NCI-H748 treated with DMSO at 0.1 percent for 48 hours (cell line): Measurements from ENCODE around the gene LY6G6D.

Experiments
- DNase-seq: peaks from one replicate; lab custom pipeline; 2025; lab: John Stamatoyannopoulos, UW

Gene LY6G6D

DNA sequence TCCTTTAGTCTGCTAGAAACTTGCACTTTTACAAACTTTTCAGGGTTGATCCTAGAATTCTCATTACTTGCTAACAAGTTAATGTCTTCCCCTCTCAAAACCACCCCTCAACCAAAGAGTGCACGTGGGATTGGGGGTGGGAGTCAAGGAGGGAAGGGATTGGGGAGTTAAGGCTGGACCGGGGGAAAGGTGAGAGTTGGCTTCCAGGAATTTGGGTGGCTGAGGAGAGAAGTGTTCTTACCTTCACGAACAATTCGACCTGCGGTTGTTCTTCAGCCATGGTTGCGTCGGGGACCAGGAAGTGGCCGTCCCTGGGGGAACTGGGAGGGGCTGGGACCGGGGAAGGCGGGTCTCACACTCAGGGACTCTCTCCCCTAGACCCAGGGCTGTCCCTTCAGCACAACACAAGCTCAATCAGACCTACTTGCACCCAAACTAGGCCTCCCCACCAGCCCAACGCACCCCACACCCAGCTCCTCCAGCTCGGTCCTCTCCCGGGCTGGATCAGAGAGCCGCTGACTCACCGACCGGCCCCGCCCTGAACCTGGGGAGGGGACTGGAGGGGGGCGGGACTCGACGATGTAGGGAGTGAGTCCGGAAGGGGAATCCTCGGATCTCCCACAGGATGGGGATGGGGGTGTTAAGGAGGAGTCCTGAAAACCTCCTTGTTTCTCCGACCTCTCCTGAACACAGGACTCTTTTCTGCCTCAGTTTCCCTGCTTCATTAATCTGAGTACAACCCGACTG is 21.0 kb downstream of the LY6G6D start, which contains the start of gene CLIC1:
CLIC1 (minus strand) TSS at position 510 of the 747 bp plus-strand sequence; CDS start at position 280, 230 bp downstream.
- DNase-seq, result peak; percentile 81

- no peak for DNase-seq
Observed at GRCh38 chr6:31736768-31737314, 21.7 kb downstream of the LY6G6D start.

GRCh38 chr6:31737315-31737990 is 22.3 kb downstream of the LY6G6D start:
- DNase-seq, result peak; percentile 54

DNA sequence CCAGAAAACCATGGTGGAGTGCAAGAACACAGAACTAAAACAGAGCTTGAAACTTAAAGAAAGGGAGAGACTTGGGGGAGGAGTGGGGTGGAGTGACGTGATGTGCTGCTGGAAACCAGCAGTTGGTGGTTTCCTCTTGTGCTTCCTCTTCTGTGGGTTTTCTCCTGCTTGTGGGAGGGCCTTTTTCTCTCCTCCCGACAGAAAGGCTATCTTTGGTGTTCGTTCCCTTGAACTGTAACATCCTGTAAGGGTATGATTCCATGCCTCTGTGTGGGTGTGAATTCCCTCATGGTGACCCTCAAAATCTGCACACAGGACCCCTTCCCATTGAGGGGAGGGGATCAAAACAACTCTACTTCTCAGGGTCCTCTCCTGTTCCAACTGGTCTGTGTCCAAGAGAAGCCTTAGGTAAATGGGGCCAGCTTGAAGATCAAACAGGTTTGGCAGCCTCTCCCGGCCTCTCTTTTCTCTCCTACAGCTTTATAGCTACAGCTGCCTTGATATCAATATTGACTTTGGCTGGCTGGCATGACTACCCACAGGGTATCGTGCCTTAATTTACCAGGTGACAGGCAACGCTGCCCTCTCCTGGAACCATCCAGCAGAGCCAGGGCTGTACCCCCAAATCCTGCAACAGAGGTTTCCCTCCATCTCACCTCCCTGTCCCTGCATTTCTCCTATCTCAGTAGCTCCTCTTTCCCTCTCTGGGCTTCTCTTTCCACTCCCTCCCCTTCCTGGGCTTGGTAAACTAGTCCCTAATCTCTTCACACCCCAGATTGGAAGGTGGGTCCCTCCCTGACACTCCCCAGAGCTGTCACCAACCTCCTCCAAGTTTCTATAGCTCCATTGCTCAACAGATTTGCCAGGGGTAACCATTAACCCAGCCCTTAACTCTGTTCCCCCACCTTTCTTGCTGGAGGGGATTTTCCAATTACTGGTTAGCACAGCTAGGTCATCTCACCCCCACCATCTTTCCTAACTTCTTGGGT is 23.1 kb downstream of the LY6G6D start:
- DNase-seq, result peak; percentile 89

DNA sequence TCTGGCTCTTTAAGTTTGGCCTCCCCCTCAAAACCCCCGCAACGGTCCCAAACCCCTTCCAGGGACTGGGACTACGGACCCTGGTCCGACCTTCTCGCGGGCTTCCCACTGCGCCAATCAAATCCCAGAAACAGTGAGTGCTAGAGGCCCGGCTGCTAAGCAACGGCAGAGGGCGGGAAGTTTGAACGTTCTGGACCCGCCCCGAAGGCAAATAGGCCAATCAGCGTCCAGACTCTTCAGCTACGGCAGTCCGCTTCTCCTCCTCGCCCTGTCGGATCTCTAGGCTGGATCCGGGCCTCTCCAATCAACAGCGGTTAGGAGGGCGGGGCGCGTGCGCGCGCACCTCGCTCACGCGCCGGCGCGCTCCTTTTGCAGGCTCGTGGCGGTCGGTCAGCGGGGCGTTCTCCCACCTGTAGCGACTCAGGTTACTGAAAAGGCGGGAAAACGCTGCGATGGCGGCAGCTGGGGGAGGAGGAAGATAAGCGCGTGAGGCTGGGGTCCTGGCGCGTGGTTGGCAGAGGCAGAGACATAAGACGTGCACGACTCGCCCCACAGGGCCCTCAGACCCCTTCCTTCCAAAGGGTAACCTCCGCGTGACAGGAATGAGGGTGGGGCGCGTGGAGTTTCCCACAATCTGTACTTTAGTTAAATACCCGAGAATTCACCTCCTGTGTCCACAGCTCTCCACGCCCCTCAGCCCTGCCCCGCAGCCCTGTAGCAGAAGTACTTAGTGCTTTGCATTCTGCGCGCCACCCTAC is 24.7 kb downstream of the LY6G6D start, which contains the start of gene MSH5:
MSH5 (plus strand) TSS at position 367 of the 758 bp plus-strand sequence. CDS start 462 bp downstream, outside the sequence.
- DNase-seq, result peak; percentile 99

- DNase-seq, result no peak
Observed at GRCh38 chr6:31740397-31741223, 25.5 kb downstream of the LY6G6D start.

DNA sequence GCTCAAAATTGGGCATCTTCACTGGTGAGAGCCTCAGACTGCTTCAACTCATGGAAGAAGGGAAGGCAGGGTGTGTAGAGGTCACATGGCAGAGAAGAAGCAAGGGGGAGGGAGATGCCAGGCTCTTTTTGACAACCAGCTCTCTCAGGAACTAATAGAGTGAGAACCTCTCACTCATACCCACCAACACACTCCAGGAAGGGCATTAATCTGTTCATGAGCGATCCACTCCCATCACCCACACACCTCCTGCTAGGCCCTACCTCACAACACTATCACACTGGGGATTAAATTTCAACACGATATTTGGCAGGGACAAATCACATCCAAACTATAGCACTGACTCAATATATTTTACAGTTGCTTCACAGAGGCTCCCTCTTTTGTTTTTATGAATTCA is 26.7 kb downstream of the LY6G6D start:
- no peak for DNase-seq

GRCh38 chr6:31742894-31743293 is 27.7 kb downstream of the LY6G6D start:
- no peak for DNase-seq

DNA sequence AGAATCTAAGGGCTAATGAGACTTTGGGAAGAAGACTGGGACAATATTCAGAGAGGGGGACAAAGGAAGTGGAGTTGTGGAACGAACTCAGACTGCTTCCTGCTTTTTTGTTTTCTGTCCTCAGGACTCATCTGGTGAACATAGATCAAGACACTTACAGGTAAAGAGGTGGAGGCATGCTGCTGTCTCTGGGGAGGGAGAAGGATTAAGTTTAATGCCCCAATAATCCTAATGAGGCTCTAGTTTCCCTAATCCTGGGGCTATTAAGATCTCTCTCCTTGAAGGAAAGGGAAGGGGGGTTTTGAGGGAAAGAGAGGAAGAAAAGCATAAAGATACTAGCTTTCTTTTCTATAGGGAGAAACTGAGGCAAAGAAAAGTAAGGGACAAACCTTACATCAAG is 29.3 kb downstream of the LY6G6D start:
- DNase-seq, result no peak

DNA sequence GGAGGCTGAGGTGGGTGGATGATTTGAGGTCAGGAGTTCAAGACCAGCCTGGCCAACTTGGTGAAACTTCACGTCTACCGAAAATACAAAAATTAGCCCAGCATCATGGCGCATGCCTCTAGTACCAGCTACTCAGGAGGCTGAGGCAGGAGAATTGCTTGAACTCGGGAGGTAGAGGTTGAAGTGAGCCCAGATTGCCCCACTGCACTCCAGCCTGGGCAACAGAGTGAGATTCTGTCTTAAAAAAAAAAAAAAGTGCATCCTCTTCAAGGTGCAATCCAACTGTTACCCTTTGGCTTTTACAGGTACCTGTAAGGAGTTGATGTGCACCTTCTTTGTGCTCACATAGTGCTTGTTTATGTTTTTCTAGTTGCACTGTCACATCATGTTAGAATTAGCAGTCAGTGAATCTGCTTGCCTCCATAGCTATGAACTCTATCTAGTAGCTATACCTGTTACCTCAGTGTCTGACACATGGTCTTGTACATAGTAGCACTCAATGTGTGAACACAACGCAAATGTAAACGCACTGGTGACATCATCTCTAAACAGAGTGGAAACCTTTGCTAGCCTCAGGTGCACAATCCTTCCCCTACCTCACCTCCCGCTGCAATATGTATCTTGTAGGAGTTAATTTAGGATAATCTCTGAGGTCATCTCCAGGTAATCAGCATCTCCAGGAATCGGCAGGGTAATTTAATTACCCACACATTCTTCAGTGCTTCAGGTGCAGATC is 34.3 kb downstream of the LY6G6D start:
- DNase-seq, result no peak

DNA sequence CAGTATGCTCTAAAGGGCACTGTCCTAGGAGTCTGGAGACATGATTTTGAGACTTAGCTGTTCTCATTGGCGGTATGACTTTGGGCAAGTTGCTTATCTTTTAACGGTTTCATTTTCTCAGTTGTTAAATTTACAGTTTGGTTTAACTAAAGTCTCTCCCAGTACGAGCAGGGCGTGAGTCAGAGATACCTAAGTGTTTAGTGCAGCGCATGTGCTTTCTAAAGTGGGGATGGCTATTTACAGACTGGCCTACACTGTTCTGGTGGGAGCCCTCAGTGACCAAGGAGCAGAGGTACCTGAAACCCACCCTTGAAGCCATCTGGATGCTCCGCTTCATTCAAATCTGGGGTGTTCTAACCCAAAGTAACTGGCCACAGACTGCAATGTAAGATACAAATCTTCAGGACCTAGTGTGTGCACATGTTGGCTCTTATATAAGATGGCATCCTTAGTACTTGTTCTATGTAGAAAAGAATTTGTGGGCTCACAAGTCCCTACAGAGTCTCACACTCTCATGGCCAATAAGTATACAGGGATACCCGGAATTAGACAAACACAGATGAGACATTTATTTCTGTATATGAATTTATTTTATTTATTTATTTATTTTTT is 35.4 kb downstream of the LY6G6D start:
- no peak for DNase-seq

GRCh38 chr6:31752739-31753319 is 37.7 kb downstream of the LY6G6D start:
- DNase-seq, result no peak

DNA sequence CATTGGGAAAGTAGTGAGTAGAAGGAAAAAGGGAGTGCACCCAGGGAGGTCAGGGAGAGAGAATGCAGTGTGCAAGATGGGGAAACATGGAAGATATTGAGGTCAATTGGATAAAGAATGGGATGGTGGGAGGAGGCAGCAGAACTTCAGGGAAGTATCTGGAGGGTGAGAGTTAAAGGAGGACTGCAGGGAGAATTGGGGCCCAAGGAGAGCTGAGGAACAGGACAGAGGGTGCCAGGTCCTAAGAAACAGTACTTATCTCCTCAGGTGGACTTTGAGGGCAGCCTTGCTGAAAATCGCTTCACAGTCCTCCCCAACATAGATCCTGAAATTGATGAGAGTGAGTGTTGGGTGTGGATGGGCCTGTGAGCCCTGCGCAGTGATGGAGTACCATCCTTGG is 43.1 kb downstream of the LY6G6D start:
- no peak for DNase-seq

DNA sequence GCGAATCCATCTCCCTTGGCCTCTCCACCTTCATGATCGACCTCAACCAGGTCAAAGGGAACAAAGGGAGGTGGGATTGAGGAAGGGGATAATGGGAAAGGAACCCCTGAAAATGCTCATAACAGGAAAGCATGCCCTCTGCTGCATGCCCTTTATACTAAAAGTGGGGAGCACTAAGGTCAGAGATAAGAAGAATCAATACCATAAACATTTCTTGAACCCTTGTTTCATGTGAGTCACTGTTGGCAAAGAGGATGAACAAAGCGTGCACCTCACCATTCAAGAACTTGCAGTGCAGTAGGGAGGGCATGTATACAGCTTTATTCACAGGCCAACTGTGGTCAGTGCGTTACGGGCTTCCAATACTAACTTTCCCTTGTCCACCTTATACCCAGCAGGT is 45.6 kb downstream of the LY6G6D start:
- DNase-seq, result no peak

DNA sequence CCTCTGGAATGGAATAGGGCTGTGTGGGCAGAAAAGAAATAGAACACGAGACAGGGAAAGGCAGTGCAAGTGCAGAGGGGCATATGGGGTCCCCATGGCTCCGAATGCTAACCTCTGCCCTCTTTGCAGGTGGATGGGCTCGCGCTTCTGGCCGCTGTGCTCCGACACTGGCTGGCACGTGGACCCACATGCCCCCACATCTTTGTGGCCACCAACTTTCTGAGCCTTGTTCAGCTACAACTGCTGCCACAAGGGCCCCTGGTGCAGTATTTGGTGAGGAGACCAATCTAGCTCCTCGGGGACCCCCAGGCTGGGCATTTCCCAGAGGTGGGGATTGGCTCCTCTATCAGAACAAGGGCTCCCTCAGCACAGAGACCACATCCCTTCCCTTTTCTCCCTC is 46.2 kb downstream of the LY6G6D start:
- no peak for DNase-seq

GRCh38 chr6:31762356-31762755 is 47.2 kb downstream of the LY6G6D start, which contains the start of gene SAPCD1:
Gene SAPCD1, plus strand, starts transcription at chr6:31762656. Its CDS starts 399 bp downstream, at chr6:31763055.
- no peak for DNase-seq

DNA sequence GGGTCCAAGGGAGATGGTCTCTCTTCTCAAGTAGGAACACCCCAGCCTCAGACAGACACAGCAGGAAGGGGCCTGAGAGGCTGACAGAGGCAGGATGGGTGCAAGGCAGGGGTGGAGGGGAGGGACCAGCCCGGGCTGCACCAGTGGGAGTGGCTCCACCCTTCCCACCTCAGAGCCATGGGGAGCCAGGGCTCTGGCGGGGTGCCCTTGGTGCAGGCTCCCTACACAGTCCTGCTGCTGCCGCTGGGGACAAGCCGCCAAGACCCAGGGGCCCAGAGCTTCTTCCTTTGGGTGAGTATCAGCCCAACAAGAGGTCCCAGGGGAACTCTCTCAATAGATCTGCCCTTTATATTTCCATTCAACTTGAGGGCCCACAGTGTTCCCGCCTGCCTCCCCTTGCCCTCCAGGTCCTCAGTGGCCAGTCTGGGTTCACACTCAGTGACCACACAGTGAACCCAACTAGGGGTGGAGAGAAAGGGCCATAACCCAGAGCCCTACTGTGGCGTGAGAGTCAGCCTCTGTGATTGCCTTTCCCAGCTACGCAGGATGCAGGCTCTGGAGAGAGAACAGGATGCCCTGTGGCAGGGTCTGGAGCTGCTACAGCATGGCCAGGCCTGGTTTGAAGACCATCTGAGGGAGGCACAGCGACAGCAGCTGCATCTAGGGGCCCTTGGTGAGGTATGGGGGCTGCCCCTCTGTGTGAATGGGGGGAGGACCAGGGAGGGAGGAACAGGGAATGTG is 47.9 kb downstream of the LY6G6D start:
- no peak for DNase-seq

GRCh38 chr6:31763619-31763940 is 48.4 kb downstream of the LY6G6D start:
- DNase-seq, result no peak
